Lower leg skin (tissue), 3 donors: ENCODE results near the gene RAB17.

Experiments used
- CTCF ChIP-seq, 3 donors: fragments of 450-650 bp; IDR thresholded peaks; one replicate each; pipeline ENCODE4 v1.5.1; 2016; ENCODE audit warnings: antibody characterized with exemption in 3 of 3, mild to moderate bottlenecking in 3 of 3, moderate library complexity in 2 of 3
- POLR2A ChIP-seq, 2 donors: fragments of 450-650 bp; IDR thresholded peaks; one replicate each; pipeline ENCODE4 v1.6.1; 2016 to 2017; ENCODE audit warnings: antibody characterized with exemption in 2 of 2, mild to moderate bottlenecking in 1 of 2, moderate library complexity in 1 of 2

- TF ChIP-seq POLR2A (IDR thresholded peaks at IDR 0.05) (no peak), CTCF (IDR thresholded peaks at IDR 0.05) (no peak)
Observed at GRCh38 chr2:237539681-237540080, 50.9 kb downstream of the RAB17 start.
